Fibroblast of mammary gland (primary cell): ENCODE results near the gene DNAAF2.

Experiments
- DNase-seq: peaks from one replicate; pipeline ENCODE4 v3.0.0-alpha.2; 2010; ENCODE audit warnings: low read depth
- H3K4me3 ChIP-seq: 2 replicates; pipeline ENCODE4 v1.5.1; 2011; ENCODE audit warnings: low read depth, mild to moderate bottlenecking, low read length, moderate library complexity; ENCODE audit not compliant: control insufficient read depth
- CTCF ChIP-seq: conservative IDR thresholded peaks from 2 replicates; pipeline ENCODE4 v1.5.1; 2011; ENCODE audit warnings: low read depth, low read length, inconsistent platforms; ENCODE audit not compliant: control insufficient read depth, insufficient read depth

DNAAF2 gene

GRCh38 chr14:49654511-49654910 lies 19.5 kb upstream of the DNAAF2 start:
- no peak for DNase-seq
- no peak overlapping the region for H3K4me3 ChIP-seq
- no peak for TF ChIP-seq CTCF

- TF ChIP-seq CTCF: no peak
- no peak for DNase-seq
Observed at GRCh38 chr14:49653508-49653907, 18.5 kb upstream of the DNAAF2 start.

GRCh38 chr14:49642163-49642562 lies 7.1 kb upstream of the DNAAF2 start:
- no peak for DNase-seq
- H3K4me3 ChIP-seq: no peak overlapping the region
- TF ChIP-seq CTCF: no peak

More at GRCh38 chr14:49653508-49653907, 18.5 kb upstream of the DNAAF2 start:
- H3K4me3 ChIP-seq: no peak overlapping the region

- TF ChIP-seq CTCF: no peak
- no peak overlapping the region for H3K4me3 ChIP-seq
- no peak for DNase-seq
Observed at GRCh38 chr14:49641697-49642129, 6.7 kb upstream of the DNAAF2 start.

- DNase-seq: no peak
- TF ChIP-seq CTCF: no peak
Observed at GRCh38 chr14:49640540-49641417, 5.7 kb upstream of the DNAAF2 start.

GRCh38 chr14:49637534-49638078 lies 2.6 kb upstream of the DNAAF2 start:
- no peak overlapping the region for H3K4me3 ChIP-seq
- no peak for DNase-seq

More at GRCh38 chr14:49640540-49641417, 5.7 kb upstream of the DNAAF2 start:
- H3K4me3 ChIP-seq: no peak overlapping the region

More at GRCh38 chr14:49637534-49638078, 2.6 kb upstream of the DNAAF2 start:
- TF ChIP-seq CTCF: no peak
